ENCODE data around the gene FAM120A. TPM values are rescaled to one million over a fixed set of nuclear protein-coding genes. Genes with fewer than 3 reads are reported as not detected.

The FAM120A gene
- total and polyA plus RNA-seq, 9 of the 15 experiments (the other 6 are each of a cell fraction or from before 2014, with no cell fraction given) = 8.7 to 71.0 (median 42.2) TPM

- FAIRE-seq (no peak), ATAC-seq (no peak), DNase-seq (ENCODE audit: extremely low read depth in 1 of 4, low spot score in 3 of 4) (no peak)
- Histone ChIP-seq H2AFZ (ENCODE audit: low read depth, low read length) (no peak overlapping the region), H3K9ac (ENCODE audit: insufficient read depth in 1 of 2, low read depth in 2 of 2, low read length in 2 of 2) (peak overlapping the region in 1 of 2 experiments; percentile 62; a peak in 1 of 4 replicates), H3K9me1 (ENCODE audit: control insufficient read depth, insufficient read depth, low read length) (peaks cover 3% of the 10 kb centered on the region), H3K27me3 (ENCODE audit: control insufficient read depth in 2 of 2, insufficient read depth in 2 of 2, low read length in 2 of 2) (no peaks in the 10 kb centered on the region), H3K9me3 (replicated peaks; ENCODE audit: control insufficient read depth, insufficient read depth, low read depth, low read length) (no peaks in the 10 kb centered on the region), H3K79me2 (ENCODE audit: control insufficient read depth, insufficient read depth, low read length) (peaks cover 44% of the 10 kb centered on the region), H3K4me3 (no peak overlapping the region), H3K36me3 (ENCODE audit: control insufficient read depth, insufficient read depth, low read length) (peaks cover 82% of the 10 kb centered on the region), H3K27ac (ENCODE audit: extremely low read depth, low read depth, low read length) (no peak overlapping the region), H3K4me2 (ENCODE audit: insufficient read depth, low read length) (no peak overlapping the region), H4K20me1 (replicated peaks; ENCODE audit: control insufficient read depth, insufficient read depth, low read length) (no peaks in the 10 kb centered on the region; the same call in 1 of the 2 replicates), H3K4me1 (replicated peaks in 1 of 2; ENCODE audit: control insufficient read depth in 2 of 2, insufficient read depth in 2 of 2, low read length in 2 of 2) (peaks cover 6 to 8% of the 10 kb centered on the region in 2 experiments; a peak in 4 of 5 replicates)
- ChIA-PET POLR2A (no interaction called here), CTCF (ENCODE audit: low intra/inter-chr PET ratio) (no interaction called here)
- no TSS peak for BruUV-seq (replicated peaks)
- intact Hi-C loops (cut with micrococcal nuclease) (no loop called here), in situ Hi-C loops (cut with MboI) (no loop called here)
- 78% methylated on average over 7 of the region's 7 CpGs for WGBS (ENCODE audit: insufficient coverage, low coverage, missing lambda C conversion rate)
- no peak for TF ChIP-seq CEBPG (CRISPR knock-in tag; IDR thresholded peaks at IDR 0.05)
- no peak for TF ChIP-seq CEBPG (tag; conservative IDR thresholded peaks at IDR 0.05 in 1 of 2, IDR thresholded peaks at IDR 0.05 in 1 of 2)
- no peak for TF ChIP-seq CBX8 (IDR thresholded peaks at IDR 0.05; ENCODE audit: borderline replicate concordance, extremely low read depth, low read depth, low read length, poor library complexity, severe bottlenecking)
- no peak for TF ChIP-seq LCOR (CRISPR knock-in tag; IDR thresholded peaks at IDR 0.05)
- no peak for TF ChIP-seq ZBTB8A (IDR thresholded peaks at IDR 0.05; ENCODE audit: partially characterized antibody)
- TF ChIP-seq PRPF4 (IDR thresholded peaks at IDR 0.05; ENCODE audit: insufficient read depth, low read depth, low read length, poor library complexity, severe bottlenecking) = no peak
- TF ChIP-seq TSHZ1 (CRISPR knock-in tag; IDR thresholded peaks at IDR 0.05) = no peak
Observed at GRCh38 chr9:93523518-93524144, 72.1 kb downstream of the FAM120A start.
